NCI-H2081 treated with DMSO at 0.1 percent for 48 hours (cell line): ENCODE data around the gene ACADVL.
A peak's percentile ranks its signal among the peaks of the same experiment; 100 is the strongest.

Experiments used
- DNase-seq: peaks from one replicate; lab custom pipeline; 2025; lab: John Stamatoyannopoulos, UW

Gene ACADVL

GRCh38 chr17:7191571-7192270 lies 28.0 kb upstream of the ACADVL start:
- DNase-seq, result no peak

DNA sequence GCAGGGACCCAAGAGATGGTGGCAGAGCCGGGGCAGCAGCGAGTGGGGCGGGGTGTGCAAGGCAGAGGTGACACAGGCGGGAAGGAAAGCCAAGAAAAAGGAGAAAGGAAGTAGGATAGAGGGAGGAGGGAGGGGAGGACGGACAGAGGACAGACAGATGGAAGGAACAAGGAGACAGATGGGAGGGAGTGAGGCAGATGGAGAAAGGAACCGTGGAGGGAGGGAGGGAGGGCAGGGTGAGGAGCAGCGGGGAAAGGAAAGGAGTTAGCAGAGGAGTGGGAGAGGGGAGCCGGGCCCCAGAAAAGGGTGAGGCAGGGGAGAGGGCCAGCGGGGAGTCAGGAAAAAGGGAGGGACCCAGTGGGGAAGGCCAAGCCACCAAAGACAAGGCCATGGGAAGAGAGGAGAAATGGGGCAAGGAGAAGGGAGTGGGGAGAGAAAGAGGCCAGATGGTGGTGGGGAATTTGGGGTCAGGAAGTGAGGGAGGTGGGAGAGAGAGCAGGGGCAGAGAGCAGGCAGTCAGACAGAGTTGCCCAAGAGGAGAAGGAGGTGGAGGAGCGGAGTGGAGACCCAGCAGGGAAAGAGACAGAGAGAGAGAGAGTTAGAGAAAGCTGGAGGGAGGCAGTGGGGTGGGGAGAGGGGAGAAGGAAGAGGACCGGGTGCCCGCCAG lies 27.3 kb upstream of the ACADVL start:
- DNase-seq, result no peak

- no peak for DNase-seq
Measured at GRCh38 chr17:7195971-7196370, 23.8 kb upstream of the ACADVL start.

GRCh38 chr17:7196651-7197401 lies 22.9 kb upstream of the ACADVL start:
- no peak for DNase-seq

GRCh38 chr17:7203391-7203790 lies 16.3 kb upstream of the ACADVL start:
- no peak for DNase-seq

DNA sequence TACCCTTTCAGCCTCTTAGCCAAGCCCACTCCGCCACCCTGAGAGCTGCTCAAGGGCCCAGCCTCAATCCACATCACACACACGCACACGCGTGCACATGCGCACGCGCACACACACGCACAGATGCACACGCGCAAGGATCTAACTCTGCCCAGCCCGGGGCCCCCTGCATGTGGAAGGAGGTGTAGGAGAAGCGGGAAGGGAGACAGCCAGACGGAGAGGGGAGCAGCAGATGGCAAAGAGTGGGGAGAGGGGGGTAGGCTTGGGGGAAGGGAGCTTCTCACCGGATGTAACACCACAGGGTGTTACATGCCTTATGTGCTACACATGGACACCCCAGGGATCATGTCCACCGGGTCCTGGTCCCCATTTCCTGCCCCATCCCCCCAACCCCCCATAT lies 15.4 kb upstream of the ACADVL start:
- no peak for DNase-seq

- DNase-seq, result no peak
Measured at GRCh38 chr17:7204828-7205461, 14.8 kb upstream of the ACADVL start.

DNA sequence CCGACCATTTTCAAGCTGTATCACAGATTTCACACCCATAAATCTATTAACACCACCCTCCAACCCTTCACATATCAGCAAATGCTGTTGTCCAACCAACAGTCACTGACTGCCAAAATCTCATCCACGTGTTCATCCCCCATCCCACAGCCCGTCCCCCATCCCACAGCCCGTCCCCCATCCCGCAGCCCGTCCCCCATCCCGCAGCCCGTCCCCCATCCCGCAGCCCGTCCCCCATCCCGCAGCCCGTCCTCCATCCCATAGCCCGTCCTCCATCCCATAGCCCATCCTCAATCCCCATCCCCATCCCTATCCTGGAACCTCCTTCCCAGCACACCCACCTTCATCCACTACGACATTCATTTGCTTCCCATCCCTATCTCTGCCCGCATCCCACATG lies 14.2 kb upstream of the ACADVL start:
- no peak for DNase-seq

- no peak for DNase-seq
Measured at GRCh38 chr17:7207120-7208001, 12.4 kb upstream of the ACADVL start.

DNA sequence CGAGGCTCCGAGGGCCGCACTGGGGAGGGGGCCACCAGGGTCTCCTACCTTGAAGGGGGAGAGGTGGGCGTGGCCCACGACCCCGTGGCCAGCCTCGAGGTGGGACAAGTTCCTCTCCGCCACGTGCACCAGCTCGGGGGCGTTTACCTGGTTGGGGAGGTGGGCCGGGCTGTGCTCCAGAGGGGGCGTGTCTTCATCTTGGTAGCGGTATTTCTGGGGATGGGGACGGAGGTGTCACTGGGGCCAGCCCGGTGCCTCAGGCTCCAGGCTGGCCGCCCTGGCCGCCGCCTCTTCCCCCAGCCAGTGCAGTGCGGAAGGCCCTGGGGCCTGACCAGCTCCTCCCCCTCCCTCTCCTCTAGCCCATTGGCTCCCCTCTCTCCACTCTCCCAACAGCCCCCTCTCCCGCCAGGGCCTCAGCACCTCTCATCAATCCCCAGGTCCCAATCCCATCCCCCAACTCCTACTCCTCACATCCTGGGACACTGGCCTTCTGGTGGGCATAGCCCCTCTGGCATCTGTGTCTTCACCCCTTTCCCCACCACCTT lies 11.6 kb upstream of the ACADVL start:
- no peak for DNase-seq

GRCh38 chr17:7208754-7209460 lies 10.8 kb upstream of the ACADVL start:
- DNase-seq, result no peak

- DNase-seq, result no peak
Measured at GRCh38 chr17:7211491-7212273, 8.1 kb upstream of the ACADVL start.

GRCh38 chr17:7213895-7214299 lies 5.8 kb upstream of the ACADVL start:
- DNase-seq, result peak; percentile 74

GRCh38 chr17:7214300-7215135 lies 5.2 kb upstream of the ACADVL start:
- peak; percentile 76 for DNase-seq

DNA sequence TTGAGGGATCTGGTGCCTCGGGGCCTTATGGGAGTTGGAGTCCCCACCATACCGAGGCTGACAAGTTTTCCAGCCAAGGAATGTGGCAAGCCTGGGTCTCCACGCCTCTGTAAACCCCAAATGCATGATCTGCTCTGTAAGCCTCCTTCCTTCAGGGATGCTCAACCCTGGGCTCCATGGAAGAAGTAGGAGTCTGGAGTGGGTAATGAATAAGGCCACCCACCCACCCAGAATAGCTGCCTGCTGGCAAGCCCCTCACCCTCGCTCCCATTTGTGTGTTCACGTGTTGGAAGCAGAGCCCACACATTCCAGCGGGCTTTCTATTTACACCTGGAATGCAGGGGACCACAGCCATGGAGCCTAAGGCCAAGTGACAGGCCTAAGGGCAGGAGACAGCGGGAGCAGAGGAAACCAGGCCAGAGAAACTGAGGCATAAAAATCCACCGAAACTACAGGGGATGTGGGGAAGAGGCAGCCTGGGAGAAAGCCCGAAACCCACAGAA lies 4.6 kb upstream of the ACADVL start:
- no peak for DNase-seq

GRCh38 chr17:7215652-7216180 lies 4.0 kb upstream of the ACADVL start:
- DNase-seq, result no peak

GRCh38 chr17:7216242-7217112 lies 3.3 kb upstream of the ACADVL start:
- no peak for DNase-seq
